K562 (cell line): ENCODE results near the gene UCK1. TPM values are rescaled to one million over a fixed set of nuclear protein-coding genes. Genes with fewer than 3 reads are reported as not detected.
A peak's percentile ranks its signal among the peaks of the same experiment; 100 is the strongest.

ENCODE experiments used
- ATAC-seq: fragments of 200-7000 bp; cut with Tn5 transposase; 3 replicates; pipeline ENCODE4 v1.9.1; 2020; ENCODE audit warnings: moderate library complexity
- BruUV-seq: library from RNA; stranded (reverse); fragments of 400-500 nt; replicated peaks from 2 replicates; lab custom pipeline; 2021; lab: Mats Ljungman, UMichigan
- CTCF ChIA-PET: fragments of 300-600 bp; formaldehyde crosslinking; extraction: SDS; loops from one replicate; lab custom pipeline; 2021; ENCODE audit warnings: low intra/inter-chr PET ratio; lab: Yijun Ruan, JAX
- POLR2A ChIA-PET: fragments of 300-600, 350-650 bp; sonication (Branson Sonifier 250); formaldehyde crosslinking; extraction: SDS; loops from one replicate; lab custom pipeline; 2021; ENCODE audit warnings: antibody characterized with exemption, inconsistent platforms; lab: Yijun Ruan, JAX
- DNase-seq, 4 experiments: peaks; one replicate each; pipeline versions ENCODE4 v3.0.0 to v3.0.0-alpha.2; 2011 to 2018; ENCODE audit warnings: low spot score in 3 of 4, mixed read lengths in 3 of 4; ENCODE audit errors: extremely low read depth in 1 of 4
- FAIRE-seq: peaks from 2 replicates; lab custom pipeline; 2011; peaks lifted over from hg19 to GRCh38; lab: Jason Lieb, UNC
- H2AFZ ChIP-seq: 2 replicates; pipeline ENCODE4 v1.6.0; 2011; ENCODE audit warnings: low read depth, low read length, control low read depth, inconsistent platforms
- H3K27ac ChIP-seq: fragments of 200-600 bp; 3 replicates; pipeline ENCODE4 v1.8.0; 2011; ENCODE audit warnings: low read depth, mild to moderate bottlenecking, control low read depth, inconsistent platforms, low read length, moderate library complexity, mixed read lengths; ENCODE audit errors: extremely low read depth
- H3K27me3 ChIP-seq, 2 experiments: fragments of 300-600 bp in 1 of 2; 2 replicates in 1 of 2; 3 replicates in 1 of 2; pipeline versions ENCODE4 v1.6.0 to v1.8.0; 2011; ENCODE audit warnings: inconsistent platforms in 2 of 2, low read length in 2 of 2, mild to moderate bottlenecking in 1 of 2, mixed read lengths in 1 of 2, moderate library complexity in 1 of 2; ENCODE audit not compliant: control insufficient read depth in 2 of 2, insufficient read depth in 2 of 2
- H3K36me3 ChIP-seq: fragments of 300-600 bp; 3 replicates; pipeline ENCODE4 v1.8.0; 2011; ENCODE audit warnings: mild to moderate bottlenecking, low read length, inconsistent platforms; ENCODE audit not compliant: control insufficient read depth, insufficient read depth
- H3K4me1 ChIP-seq, 2 experiments: fragments of 200-600 bp in 1 of 2; replicated peaks in 1 of 2; 2 replicates in 1 of 2; 3 replicates in 1 of 2; pipeline versions ENCODE4 v1.5.1 to v1.8.0; 2011; ENCODE audit warnings: inconsistent platforms in 2 of 2, low read length in 2 of 2, mild to moderate bottlenecking in 1 of 2, mixed read lengths in 1 of 2, moderate library complexity in 1 of 2; ENCODE audit not compliant: control insufficient read depth in 2 of 2, insufficient read depth in 2 of 2
- H3K4me2 ChIP-seq: 2 replicates; pipeline ENCODE4 v1.6.1; 2011; ENCODE audit warnings: low read length, control low read depth, inconsistent platforms, mixed read lengths; ENCODE audit not compliant: insufficient read depth
- H3K4me3 ChIP-seq: fragments of 200-600 bp; sonication (generic), shearing (Covaris generic); 2 replicates; pipeline ENCODE4 v1.5.1; 2016; ENCODE audit warnings: control low read depth, inconsistent platforms
- H3K79me2 ChIP-seq: fragments of 200-600 bp; 3 replicates; pipeline ENCODE4 v1.8.0; 2011; ENCODE audit warnings: low read length, inconsistent platforms; ENCODE audit not compliant: control insufficient read depth, insufficient read depth
- H3K9ac ChIP-seq, 2 experiments: 2 replicates each; pipeline versions ENCODE4 v1.6.0 to v1.6.1; 2011; ENCODE audit warnings: low read depth in 2 of 2, low read length in 2 of 2, control low read depth in 1 of 2, inconsistent platforms in 1 of 2, mild to moderate bottlenecking in 1 of 2, mixed read lengths in 1 of 2; ENCODE audit not compliant: insufficient read depth in 1 of 2
- H3K9me1 ChIP-seq: one replicate; pipeline ENCODE4 v1.6.0; 2011; ENCODE audit warnings: inconsistent platforms, mild to moderate bottlenecking, low read length, moderate library complexity; ENCODE audit not compliant: control insufficient read depth, insufficient read depth
- H3K9me3 ChIP-seq: replicated peaks from 2 replicates; pipeline ENCODE4 v1.5.1; 2011; ENCODE audit warnings: low read depth, low read length, inconsistent platforms; ENCODE audit not compliant: control insufficient read depth, insufficient read depth
- H4K20me1 ChIP-seq: replicated peaks from 2 replicates; pipeline ENCODE4 v1.6.1; 2011; ENCODE audit warnings: low read length, inconsistent platforms, mixed read lengths; ENCODE audit not compliant: control insufficient read depth, insufficient read depth
- ARID1B ChIP-seq: fragments of 450-650 bp; IDR thresholded peaks from 2 replicates; pipeline ENCODE4 v1.6.1; 2016; ENCODE audit warnings: antibody characterized with exemption, mild to moderate bottlenecking, inconsistent platforms
- ASH1L ChIP-seq: fragments of 450-650 bp; IDR thresholded peaks from 2 replicates; pipeline ENCODE4 v1.6.1; 2018; ENCODE audit warnings: borderline replicate concordance, mild to moderate bottlenecking, low read depth; ENCODE audit not compliant: partially characterized antibody
- CBFA2T2 ChIP-seq: fragments of 450-650 bp; conservative IDR thresholded peaks from 2 replicates; pipeline ENCODE4 v1.6.1; 2017; ENCODE audit warnings: mild to moderate bottlenecking
- CBFA2T3 ChIP-seq: fragments of 450-650 bp; IDR thresholded peaks from 2 replicates; pipeline ENCODE4 v1.6.1; 2017
- CBX1 ChIP-seq: sonication (generic); IDR thresholded peaks from 2 replicates; pipeline ENCODE4 v1.6.1; 2016; ENCODE audit warnings: antibody characterized with exemption, low read depth, mild to moderate bottlenecking
- DMBX1 ChIP-seq: fragments of 250-450 bp; sonication (Bioruptor Pico); IDR thresholded peaks from 2 replicates; pipeline ENCODE4 v1.8.0; 2022; ENCODE audit warnings: inconsistent platforms, mild to moderate bottlenecking, moderate library complexity, borderline replicate concordance
- EGR1 ChIP-seq: fragments of 450-650 bp; conservative IDR thresholded peaks from 2 replicates; pipeline ENCODE4 v1.6.1; 2017; ENCODE audit warnings: mild to moderate bottlenecking
- HNRNPLL ChIP-seq: fragments of 200-400 bp; formaldehyde crosslinking; IDR thresholded peaks from 2 replicates; pipeline ENCODE4 v1.6.1; 2017; ENCODE audit warnings: low read length, low read depth, mild to moderate bottlenecking; ENCODE audit not compliant: poor library complexity, severe bottlenecking
- KDM5B ChIP-seq: fragments of 200-600 bp; sonication (generic); IDR thresholded peaks from 2 replicates; pipeline ENCODE4 v1.6.1; 2012; ENCODE audit warnings: low read depth, mild to moderate bottlenecking, moderate library complexity, low read length, control low read depth, inconsistent platforms; ENCODE audit not compliant: insufficient replicate concordance
- SOX6 ChIP-seq: fragments of 450-650 bp; IDR thresholded peaks from 2 replicates; pipeline ENCODE4 v1.6.1; 2014; ENCODE audit warnings: mild to moderate bottlenecking
- TAL1 ChIP-seq: fragments of 450-650 bp; IDR thresholded peaks from 2 replicates; pipeline ENCODE4 v1.6.1; 2016; ENCODE audit warnings: mild to moderate bottlenecking
- TCF3 ChIP-seq: sonication (generic); formaldehyde crosslinking; IDR thresholded peaks from 2 replicates; pipeline ENCODE4 v1.4.0; 2020; ENCODE audit warnings: mild to moderate bottlenecking, missing genetic modification reagents
- ZNF175 ChIP-seq: fragments of 200-800 bp; sonication (Bioruptor generic); IDR thresholded peaks from 2 replicates; pipeline ENCODE4 v1.6.1; 2016; ENCODE audit warnings: low read depth, mild to moderate bottlenecking, missing genetic modification characterization, missing compliant biosample characterization
- WGBS: fragments of 100-300 bp; shearing (Covaris generic); methylation state at CpG from one replicate; pipeline ENCODE4 v1.1.6; 2016; ENCODE audit warnings: low coverage, mixed read lengths; ENCODE audit not compliant: insufficient coverage; ENCODE audit errors: missing lambda C conversion rate; 5-methylcytosine and 5-hydroxymethylcytosine counted together
- in situ Hi-C: fragments of 300-500 bp; cut with MboI; formaldehyde crosslinking; loops from 4 replicates; pipeline ENCODE4 v1.15.0; 2018; ENCODE audit warnings: inconsistent platforms, mixed read lengths
- intact Hi-C: fragments of 100-400 bp; cut with micrococcal nuclease; formaldehyde crosslinking; loops from 2 replicates; pipeline ENCODE4 v1.14.2; 2022
- polyA plus RNA-seq, 8 experiments: library from polyadenylated mRNA; depleted of rRNA in 4 of 8; stranded (reverse) in 5 of 8; unstranded in 3 of 8; fragments of >200 nt; fragmentation: Nextera tagmentation in 2 of 8; fragmentation: Illumina TruSeq in 1 of 8; extraction: Ambion mirVana in 2 of 8; extraction: Trizol in 1 of 8; gene quantifications; 2 replicates each; pipeline versions ENCODE4 v1.2.1 to v1.2.3, GENCODE V29; 2011 to 2014; ENCODE audit warnings: inconsistent platforms in 1 of 8, missing spikeins in 1 of 8
- total RNA-seq, 7 experiments: library from RNA; depleted of rRNA in 6 of 7; stranded (reverse); fragments of >200 nt in 6 of 7; fragmentation: Illumina TruSeq in 2 of 7; extraction: Trizol in 2 of 7; gene quantifications; 2 replicates each; pipeline versions ENCODE4 v1.2.1 to v1.2.3, GENCODE V29; 2011 to 2021; ENCODE audit warnings: low replicate concordance in 1 of 7

UCK1 gene
- total and polyA plus RNA-seq, 9 of the 15 experiments (the other 6 are each of a cell fraction or from before 2014, with no cell fraction given), result 0.27 to 27.5 (median 16.1) TPM

GRCh38 chr9:131555841-131556673 is 25.0 kb upstream of the UCK1 start:
- in situ Hi-C loops, result no loop called here
- 3% methylated on average over 15 of the region's 15 CpGs for WGBS
- TF ChIP-seq ZNF175 (CRISPR knock-in tag), result no peak
- TF ChIP-seq HNRNPLL, result no peak
- TF ChIP-seq CBFA2T2, result peak; percentile 17; the same call in 1 of the 2 replicates
- peak; percentile 75 for TF ChIP-seq EGR1
- peak; percentile 60 for TF ChIP-seq ARID1B
- TF ChIP-seq SOX6, result peak; percentile 63
- TF ChIP-seq TCF3 (CRISPR knock-in tag), result peak; percentile 53
- no peak for TF ChIP-seq KDM5B
- TF ChIP-seq CBX1, result no peak
- TF ChIP-seq CBFA2T3, result peak; percentile 59
- TF ChIP-seq TAL1, result peak; percentile 28; the same call in 1 of the 2 replicates
- no peak for TF ChIP-seq DMBX1
- TF ChIP-seq ASH1L, result no peak
- TF ChIP-seq, all 486 proteins: peak for 7

More at GRCh38 chr9:131555841-131556673, 25.0 kb upstream of the UCK1 start:
- intact Hi-C loops, result no loop called here
- no peaks in the 10 kb centered on the region for H3K36me3 ChIP-seq
- H4K20me1 ChIP-seq, result no peaks in the 10 kb centered on the region
- no TSS peak for BruUV-seq
- no peaks in the 10 kb centered on the region for H3K79me2 ChIP-seq
- H3K9me3 ChIP-seq, result no peaks in the 10 kb centered on the region
- ChIA-PET CTCF (no interaction called here), POLR2A (no interaction called here)
- FAIRE-seq, result no peak
- DNase-seq, result peak in 1 of 4 experiments; percentile 28
- H3K4me2 ChIP-seq, result peak overlapping the region; percentile 32; the same call in 1 of the 2 replicates
- no peaks in the 10 kb centered on the region for H3K9me1 ChIP-seq
- no peak overlapping the region for H3K27ac ChIP-seq
- peak overlapping the region in 1 of 2 experiments; percentile 81; a peak in 2 of 4 replicates for H3K9ac ChIP-seq
- no peak overlapping the region for H3K4me3 ChIP-seq
- ATAC-seq, result no peak
- peaks cover 0 to 18% of the 10 kb centered on the region in 2 experiments; a peak in 2 of 5 replicates for H3K4me1 ChIP-seq
- peaks cover 3 to 5% of the 10 kb centered on the region in 2 experiments; a peak in 3 of 5 replicates for H3K27me3 ChIP-seq
- H2AFZ ChIP-seq, result no peak overlapping the region
